SU-DHL-6 (cell line): Measurements from ENCODE around the gene SGIP1.

Source experiments
- H2AFZ ChIP-seq: fragments of 200-600 bp; sonication (generic); 2 replicates; pipeline ENCODE4 v1.6.1; 2014; ENCODE audit warnings: low read depth, mild to moderate bottlenecking, moderate library complexity, mixed read lengths, antibody characterized with exemption, low read length; ENCODE audit not compliant: severe bottlenecking
- H3F3A ChIP-seq: fragments of 200-600 bp; shearing (Covaris generic); 2 replicates; pipeline ENCODE4 v1.6.0; 2016; ENCODE audit warnings: antibody characterized with exemption, mild to moderate bottlenecking; ENCODE audit not compliant: insufficient read depth
- H3K27ac ChIP-seq: fragments of 200-600 bp; sonication (generic); 2 replicates; pipeline ENCODE4 v1.5.1; 2016; ENCODE audit warnings: low read depth, mild to moderate bottlenecking, low read length, moderate library complexity, mixed read lengths
- H3K27me3 ChIP-seq: fragments of 200-600 bp; sonication (generic), shearing (Covaris generic); 2 replicates; pipeline ENCODE4 v1.6.0; 2014; ENCODE audit warnings: mild to moderate bottlenecking, low read length
- H3K36me3 ChIP-seq: fragments of 200-600 bp; sonication (generic); 2 replicates; pipeline ENCODE4 v1.6.1; 2014; ENCODE audit warnings: mild to moderate bottlenecking, low read length, mixed read lengths
- H3K4me2 ChIP-seq: fragments of 300-600, 200-600 bp; shearing (Covaris generic), sonication (generic); 2 replicates; pipeline ENCODE4 v1.6.0; 2014; ENCODE audit warnings: low read length, low read depth, mild to moderate bottlenecking; ENCODE audit not compliant: poor library complexity, severe bottlenecking
- H3K4me3 ChIP-seq: fragments of 200-600 bp; sonication (generic); 2 replicates; pipeline ENCODE4 v1.5.1; 2014; ENCODE audit warnings: antibody characterized with exemption, low read length, mild to moderate bottlenecking, mixed read lengths; ENCODE audit not compliant: insufficient read depth, poor library complexity, severe bottlenecking
- H3K79me2 ChIP-seq: fragments of 200-600 bp; sonication (generic); 2 replicates; pipeline ENCODE4 v1.6.1; 2014; ENCODE audit warnings: mild to moderate bottlenecking, low read length, moderate library complexity; ENCODE audit not compliant: insufficient read depth
- H3K9ac ChIP-seq: fragments of 200-600 bp; sonication (generic); 2 replicates; pipeline ENCODE4 v1.7.0; 2014; ENCODE audit warnings: mild to moderate bottlenecking, low read length
- H3K9me2 ChIP-seq: fragments of 200-600 bp; sonication (generic); replicated peaks from 2 replicates; pipeline ENCODE4 v1.6.1; 2014; ENCODE audit warnings: low read length; ENCODE audit not compliant: insufficient read depth
- H3K9me3 ChIP-seq: fragments of 200-600 bp; sonication (generic); 2 replicates; pipeline ENCODE4 v1.6.1; 2014; ENCODE audit warnings: low read length, mixed read lengths; ENCODE audit not compliant: insufficient read depth
- H4K20me1 ChIP-seq: fragments of 200-600 bp; sonication (generic); 2 replicates; pipeline ENCODE4 v1.6.1; 2014; ENCODE audit warnings: low read depth, mild to moderate bottlenecking, antibody characterized with exemption, low read length, moderate library complexity, mixed read lengths
- CTCF ChIP-seq: fragments of 200-600 bp; sonication (generic); IDR thresholded peaks from one replicate; pipeline ENCODE4 v1.5.1; 2017; ENCODE audit warnings: antibody characterized with exemption, mild to moderate bottlenecking, low read length, moderate library complexity; ENCODE audit not compliant: insufficient read depth, poor library complexity, severe bottlenecking
- EZH2phosphoT487 ChIP-seq: fragments of 200-600 bp; sonication (generic), shearing (Covaris generic); conservative IDR thresholded peaks from 2 replicates; pipeline ENCODE4 v1.6.1; 2018; ENCODE audit warnings: mild to moderate bottlenecking, antibody characterized with exemption, low read length, moderate library complexity, mixed read lengths

SGIP1 gene

GRCh38 chr1:66770694-66771093 is 236.7 kb downstream of the SGIP1 start:
- no peaks in the 10 kb centered on the region for H3K36me3 ChIP-seq
- no peak overlapping the region for H2AFZ ChIP-seq
- H3K27me3 ChIP-seq, result no peaks in the 10 kb centered on the region
- H3K9ac ChIP-seq, result no peak overlapping the region
- no peaks in the 10 kb centered on the region for H3K9me2 ChIP-seq
- no peaks in the 10 kb centered on the region for H3F3A ChIP-seq
- H3K9me3 ChIP-seq, result no peaks in the 10 kb centered on the region
- H3K4me2 ChIP-seq, result no peak overlapping the region
- H3K4me3 ChIP-seq, result no peak overlapping the region
- no peaks in the 10 kb centered on the region for H3K79me2 ChIP-seq
- TF ChIP-seq CTCF, result no peak
- TF ChIP-seq EZH2phosphoT487, result no peak
- no peak overlapping the region for H3K27ac ChIP-seq
- no peaks in the 10 kb centered on the region for H4K20me1 ChIP-seq

GRCh38 chr1:66773227-66773626 is 239.3 kb downstream of the SGIP1 start:
- no peaks in the 10 kb centered on the region for H3F3A ChIP-seq
- no peak overlapping the region for H3K4me2 ChIP-seq
- H3K79me2 ChIP-seq, result no peaks in the 10 kb centered on the region
- no peaks in the 10 kb centered on the region for H3K9me3 ChIP-seq
- H4K20me1 ChIP-seq, result no peaks in the 10 kb centered on the region
- no peaks in the 10 kb centered on the region for H3K27me3 ChIP-seq
- no peak overlapping the region for H3K27ac ChIP-seq
- H3K9ac ChIP-seq, result no peak overlapping the region
- no peaks in the 10 kb centered on the region for H3K36me3 ChIP-seq
- no peaks in the 10 kb centered on the region for H3K9me2 ChIP-seq
- TF ChIP-seq EZH2phosphoT487, result no peak
- no peak for TF ChIP-seq CTCF
- H2AFZ ChIP-seq, result no peak overlapping the region
- no peak overlapping the region for H3K4me3 ChIP-seq

DNA sequence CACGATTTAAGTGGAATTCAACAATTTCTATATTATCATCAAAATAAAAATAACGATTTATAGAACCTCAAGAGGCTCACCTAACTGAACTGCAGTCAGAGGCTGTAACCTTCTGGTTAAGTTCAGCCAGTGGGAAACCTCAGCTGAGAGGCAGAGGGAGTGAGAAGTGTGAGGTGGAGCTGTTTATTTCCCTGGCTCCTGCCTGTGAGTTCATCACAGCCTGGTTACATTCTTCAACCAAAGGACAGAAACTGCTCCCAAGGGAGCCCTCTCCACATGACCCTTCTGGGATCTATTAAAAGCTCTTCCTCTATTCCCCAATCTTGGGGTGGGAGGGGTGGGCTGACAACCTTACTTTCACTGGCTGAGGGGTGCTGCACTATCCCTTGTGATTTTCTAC is 240.5 kb downstream of the SGIP1 start:
- no peaks in the 10 kb centered on the region for H3K79me2 ChIP-seq
- TF ChIP-seq EZH2phosphoT487 (no peak), CTCF (no peak)
- no peak overlapping the region for H3K4me3 ChIP-seq
- no peak overlapping the region for H3K27ac ChIP-seq
- H4K20me1 ChIP-seq, result no peaks in the 10 kb centered on the region
- H2AFZ ChIP-seq, result no peak overlapping the region
- no peaks in the 10 kb centered on the region for H3F3A ChIP-seq
- H3K9me2 ChIP-seq, result no peaks in the 10 kb centered on the region
- H3K9me3 ChIP-seq, result no peaks in the 10 kb centered on the region
- no peaks in the 10 kb centered on the region for H3K36me3 ChIP-seq
- H3K9ac ChIP-seq, result no peak overlapping the region
- no peaks in the 10 kb centered on the region for H3K27me3 ChIP-seq
- H3K4me2 ChIP-seq, result no peak overlapping the region

- H3K9ac ChIP-seq, result no peak overlapping the region
- no peak for TF ChIP-seq CTCF
- no peak for TF ChIP-seq EZH2phosphoT487
Measured at GRCh38 chr1:66775646-66776045, 241.7 kb downstream of the SGIP1 start.

More at GRCh38 chr1:66775646-66776045, 241.7 kb downstream of the SGIP1 start:
- Histone ChIP-seq H4K20me1 (no peaks in the 10 kb centered on the region), H3K27ac (no peak overlapping the region), H2AFZ (no peak overlapping the region), H3K4me2 (no peak overlapping the region), H3K79me2 (no peaks in the 10 kb centered on the region), H3K4me3 (no peak overlapping the region), H3K36me3 (no peaks in the 10 kb centered on the region), H3K9me2 (no peaks in the 10 kb centered on the region), H3F3A (no peaks in the 10 kb centered on the region), H3K27me3 (no peaks in the 10 kb centered on the region), H3K9me3 (no peaks in the 10 kb centered on the region)
